ENCODE results near the gene CORO2B. TPM values are rescaled to one million over a fixed set of nuclear protein-coding genes. Genes with fewer than 3 reads are reported as not detected.

Gene CORO2B, protein sequence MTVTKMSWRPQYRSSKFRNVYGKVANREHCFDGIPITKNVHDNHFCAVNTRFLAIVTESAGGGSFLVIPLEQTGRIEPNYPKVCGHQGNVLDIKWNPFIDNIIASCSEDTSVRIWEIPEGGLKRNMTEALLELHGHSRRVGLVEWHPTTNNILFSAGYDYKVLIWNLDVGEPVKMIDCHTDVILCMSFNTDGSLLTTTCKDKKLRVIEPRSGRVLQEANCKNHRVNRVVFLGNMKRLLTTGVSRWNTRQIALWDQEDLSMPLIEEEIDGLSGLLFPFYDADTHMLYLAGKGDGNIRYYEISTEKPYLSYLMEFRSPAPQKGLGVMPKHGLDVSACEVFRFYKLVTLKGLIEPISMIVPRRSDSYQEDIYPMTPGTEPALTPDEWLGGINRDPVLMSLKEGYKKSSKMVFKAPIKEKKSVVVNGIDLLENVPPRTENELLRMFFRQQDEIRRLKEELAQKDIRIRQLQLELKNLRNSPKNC
- total RNA-seq (ENCODE audit: low replicate concordance) = 1.0 and 3.3 TPM in 2 replicates

DNA sequence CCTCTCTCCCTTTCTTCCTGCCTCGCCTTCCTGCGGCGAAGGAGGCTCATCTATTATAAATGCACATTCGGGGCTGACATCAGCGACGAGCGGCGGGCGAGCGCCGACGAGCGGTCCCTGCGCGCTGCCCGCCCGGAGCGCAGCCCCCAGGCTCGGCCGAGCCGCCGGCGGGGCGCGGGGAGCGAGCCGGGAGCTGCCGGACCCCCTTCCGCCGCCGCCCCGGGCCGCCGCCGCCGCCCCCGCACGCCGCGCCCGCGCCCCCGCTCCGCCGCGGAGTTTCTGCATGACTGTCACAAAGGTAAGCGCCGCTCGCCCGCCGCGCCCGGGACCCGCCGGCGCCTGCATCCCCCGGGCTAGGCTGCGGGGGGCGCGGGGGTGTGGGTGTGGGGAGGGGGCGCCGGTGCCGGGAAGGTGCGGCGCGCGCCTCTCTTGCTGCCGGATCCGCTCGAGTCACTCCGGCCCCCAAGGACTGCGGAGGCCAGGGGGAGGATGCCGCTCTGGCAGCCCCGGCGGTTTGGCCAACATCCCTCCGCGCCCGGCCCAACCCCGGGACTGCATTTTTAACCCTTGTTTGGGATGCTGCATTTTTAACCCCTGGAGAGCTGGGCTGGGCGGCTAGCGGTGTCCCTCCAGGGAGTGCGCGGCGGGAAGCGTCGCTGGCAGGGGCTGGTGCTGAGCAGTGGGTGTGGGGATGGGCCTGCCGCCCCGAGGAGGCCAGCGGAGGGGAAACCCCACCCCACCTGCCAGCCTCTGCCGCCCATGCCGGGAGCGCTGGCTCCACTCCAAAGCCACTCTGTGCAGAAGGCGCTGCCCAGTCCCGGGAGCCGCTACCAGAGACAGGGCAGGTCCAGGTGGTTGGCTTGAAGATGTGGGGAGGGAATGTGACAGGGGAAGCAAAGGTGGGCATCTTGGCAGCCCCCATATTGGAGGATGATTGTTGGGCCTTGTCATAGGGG, at the start of gene CORO2B:
CORO2B (plus strand) TSS at position 14 of the 956 bp plus-strand sequence; CDS start at position 284, 270 bp downstream.
- H3K79me2 ChIP-seq (ENCODE audit: low read depth) = no peaks in the 10 kb centered on the region
- H3K9ac ChIP-seq = no peak within 1 kb of the TSS

GRCh38 chr15:68531387-68532179, 47.2 kb upstream of the CORO2B start:
- Histone ChIP-seq H3K4me1 (no peaks in the 10 kb centered on the region), H3K27ac (no peak overlapping the region), H3K79me2 (ENCODE audit: low read depth) (no peaks in the 10 kb centered on the region), H3K4me2 (no peak overlapping the region), H4K20me1 (ENCODE audit: low read depth) (no peaks in the 10 kb centered on the region), H3K9me3 (ENCODE audit: low read depth) (peaks cover 5% of the 10 kb centered on the region), H3K27me3 (no peaks in the 10 kb centered on the region), H3K4me3 (no peak overlapping the region), H3K36me3 (no peaks in the 10 kb centered on the region), H3K9ac (no peak overlapping the region), H3F3A (ENCODE audit: low read depth) (no peaks in the 10 kb centered on the region), H2AFZ (replicated peaks) (no peak overlapping the region)
- Mint-ChIP-seq H3K4me3 (no peak overlapping the region), H3K27ac (no peak overlapping the region), H3K27me3 (ENCODE audit: insufficient read depth, low read depth) (peaks cover 3% of the 10 kb centered on the region), H3K4me1 (no peaks in the 10 kb centered on the region), H3K9me3 (peaks cover 20% of the 10 kb centered on the region), H3K36me3 (no peaks in the 10 kb centered on the region)
- TF ChIP-seq, protein P1, sequence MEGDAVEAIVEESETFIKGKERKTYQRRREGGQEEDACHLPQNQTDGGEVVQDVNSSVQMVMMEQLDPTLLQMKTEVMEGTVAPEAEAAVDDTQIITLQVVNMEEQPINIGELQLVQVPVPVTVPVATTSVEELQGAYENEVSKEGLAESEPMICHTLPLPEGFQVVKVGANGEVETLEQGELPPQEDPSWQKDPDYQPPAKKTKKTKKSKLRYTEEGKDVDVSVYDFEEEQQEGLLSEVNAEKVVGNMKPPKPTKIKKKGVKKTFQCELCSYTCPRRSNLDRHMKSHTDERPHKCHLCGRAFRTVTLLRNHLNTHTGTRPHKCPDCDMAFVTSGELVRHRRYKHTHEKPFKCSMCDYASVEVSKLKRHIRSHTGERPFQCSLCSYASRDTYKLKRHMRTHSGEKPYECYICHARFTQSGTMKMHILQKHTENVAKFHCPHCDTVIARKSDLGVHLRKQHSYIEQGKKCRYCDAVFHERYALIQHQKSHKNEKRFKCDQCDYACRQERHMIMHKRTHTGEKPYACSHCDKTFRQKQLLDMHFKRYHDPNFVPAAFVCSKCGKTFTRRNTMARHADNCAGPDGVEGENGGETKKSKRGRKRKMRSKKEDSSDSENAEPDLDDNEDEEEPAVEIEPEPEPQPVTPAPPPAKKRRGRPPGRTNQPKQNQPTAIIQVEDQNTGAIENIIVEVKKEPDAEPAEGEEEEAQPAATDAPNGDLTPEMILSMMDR (IDR thresholded peaks at IDR 0.05) = no peak
- TF ChIP-seq EZH2 (IDR thresholded peaks at IDR 0.05) (no peak), EZH2phosphoT487 (IDR thresholded peaks at IDR 0.05) (no peak)
- no peak for DNase-seq (ENCODE audit: low spot score)

More for the DNA sequence above, at the start of gene CORO2B:
- Mint-ChIP-seq H3K27me3 (ENCODE audit: insufficient read depth, low read depth) (peaks cover 24% of the 10 kb centered on the region), H3K4me3 (peak within 1 kb of the TSS; percentile 88), H3K4me1 (peaks cover 69% of the 10 kb centered on the region), H3K9me3 (no peaks in the 10 kb centered on the region), H3K36me3 (no peaks in the 10 kb centered on the region), H3K27ac (peak within 1 kb of the TSS; percentile 74)
- peak within 1 kb of the TSS; percentile 84 for H3K4me2 ChIP-seq
- peaks cover 40% of the 10 kb centered on the region for H3K4me1 ChIP-seq
- no peaks in the 10 kb centered on the region for H3K36me3 ChIP-seq
- peaks cover 51% of the 10 kb centered on the region for H3F3A ChIP-seq (ENCODE audit: low read depth)
- TF ChIP-seq EZH2phosphoT487 (IDR thresholded peaks at IDR 0.05) = no peak
- no peak for TF ChIP-seq EZH2 (IDR thresholded peaks at IDR 0.05)
- TF ChIP-seq, protein P1 (IDR thresholded peaks at IDR 0.05) = no peak
- H3K27ac ChIP-seq = no peak within 1 kb of the TSS
- peak; percentile 77 for DNase-seq (ENCODE audit: low spot score)
- peaks cover 12% of the 10 kb centered on the region for H4K20me1 ChIP-seq (ENCODE audit: low read depth)
- H3K4me3 ChIP-seq = peak within 1 kb of the TSS; percentile 68
- H2AFZ ChIP-seq (replicated peaks) = peak within 1 kb of the TSS; percentile 98
- no peaks in the 10 kb centered on the region for H3K9me3 ChIP-seq (ENCODE audit: low read depth)
- H3K27me3 ChIP-seq = peaks cover 33% of the 10 kb centered on the region

Data from neural progenitor cell (in vitro differentiated cells).